OCI-LY7 (cell line): ENCODE data around the gene EEIG2. TPM values are rescaled to one million over a fixed set of nuclear protein-coding genes. Genes with fewer than 3 reads are reported as not detected.

Experiments used
- BruUV-seq: library from RNA; stranded (reverse); fragments of 400-500 nt; replicated peaks from 2 replicates; lab custom pipeline; 2021; lab: Mats Ljungman, UMichigan
- CTCF ChIA-PET: fragments of 300-600 bp; sonication (Branson Sonifier 250); formaldehyde crosslinking; loops from one replicate; lab custom pipeline; 2022; ENCODE audit warnings: antibody characterized with exemption; ENCODE audit not compliant: unreplicated experiment; lab: Charles Lee
- POLR2A ChIA-PET: fragments of 300-600 bp; sonication (Branson Sonifier 250); formaldehyde crosslinking; loops from one replicate; lab custom pipeline; 2022; ENCODE audit warnings: antibody characterized with exemption; lab: Charles Lee
- DNase-seq: peaks from one replicate; pipeline ENCODE4 v3.0.0-alpha.2; 2015; ENCODE audit warnings: low spot score
- H2AFZ ChIP-seq: fragments of 200-600 bp; sonication (generic), shearing (Covaris generic); 2 replicates; pipeline ENCODE4 v1.6.1; 2014; ENCODE audit warnings: mild to moderate bottlenecking, antibody characterized with exemption, low read length, moderate library complexity
- H3K27ac ChIP-seq: fragments of 200-600 bp; sonication (generic); 2 replicates; pipeline ENCODE4 v1.5.1; 2014; ENCODE audit warnings: mixed run types, low read depth, mild to moderate bottlenecking, moderate library complexity, low read length, inconsistent platforms; ENCODE audit not compliant: poor library complexity, severe bottlenecking
- H3K36me3 ChIP-seq: fragments of 200-600 bp; sonication (generic); 2 replicates; pipeline ENCODE4 v1.6.1; 2014; ENCODE audit warnings: mild to moderate bottlenecking, antibody characterized with exemption, low read length, moderate library complexity, mixed read lengths; ENCODE audit not compliant: insufficient read depth
- H3K4me1 ChIP-seq: fragments of 200-600 bp; sonication (generic); 2 replicates; pipeline ENCODE4 v1.5.1; 2014; ENCODE audit warnings: mild to moderate bottlenecking, low read length; ENCODE audit not compliant: insufficient read depth, poor library complexity, severe bottlenecking
- H3K4me2 ChIP-seq: fragments of 200-600 bp; sonication (generic); 2 replicates; pipeline ENCODE4 v1.6.1; 2014; ENCODE audit warnings: mild to moderate bottlenecking, low read length
- H3K4me3 ChIP-seq: fragments of 200-600 bp; sonication (generic); 2 replicates; pipeline ENCODE4 v1.5.1; 2014; ENCODE audit warnings: mild to moderate bottlenecking, low read depth, low read length; ENCODE audit not compliant: poor library complexity, severe bottlenecking
- H3K79me2 ChIP-seq: fragments of 200-600 bp; sonication (generic); 2 replicates; pipeline ENCODE4 v1.6.1; 2016; ENCODE audit warnings: low read depth, mild to moderate bottlenecking, low read length, moderate library complexity, mixed read lengths; ENCODE audit not compliant: insufficient read depth
- H3K9me2 ChIP-seq: fragments of 200-600 bp; sonication (generic); 2 replicates; pipeline ENCODE4 v1.6.1; 2016; ENCODE audit warnings: mild to moderate bottlenecking, low read length, mixed read lengths; ENCODE audit not compliant: insufficient read depth
- H3K9me3 ChIP-seq: fragments of 200-600 bp; sonication (generic); 2 replicates; pipeline ENCODE4 v1.6.1; 2014; ENCODE audit warnings: mild to moderate bottlenecking, mixed run types, low read length, mixed read lengths
- H4K20me1 ChIP-seq: fragments of 200-600 bp; sonication (generic); 2 replicates; pipeline ENCODE4 v1.6.1; 2014; ENCODE audit warnings: mild to moderate bottlenecking, antibody characterized with exemption, low read length, moderate library complexity, mixed read lengths; ENCODE audit not compliant: insufficient read depth
- EZH2phosphoT487 ChIP-seq: fragments of 200-600 bp; sonication (generic); IDR thresholded peaks from 2 replicates; pipeline ENCODE4 v1.6.1; 2018; ENCODE audit warnings: low read depth, borderline replicate concordance, mild to moderate bottlenecking, mixed run types, antibody characterized with exemption, low read length, moderate library complexity, mixed read lengths
- intact Hi-C: fragments of 100-400 bp; cut with micrococcal nuclease; formaldehyde crosslinking; loops from one replicate; pipeline ENCODE4 v1.10.0; 2022; ENCODE audit not compliant: unreplicated experiment
- total RNA-seq, 2 experiments: library from RNA; depleted of rRNA in 1 of 2; stranded (reverse); fragments of >200 nt in 1 of 2; shearing (Covaris generic) in 1 of 2; gene quantifications; 2 replicates each; pipeline ENCODE4 v1.2.3, GENCODE V29; 2014 to 2022
- TF ChIP-seq, protein P1 (sequence below): fragments of 200-600 bp; sonication (generic); conservative IDR thresholded peaks from 2 replicates; pipeline ENCODE4 v1.5.1; 2014; ENCODE audit warnings: mild to moderate bottlenecking, antibody characterized with exemption, low read length, moderate library complexity, mixed read lengths

EEIG2 gene
- total RNA-seq, 2 experiments from 2014 or later, result 23.1 to 24.7 TPM

- TF ChIP-seq, protein P1, sequence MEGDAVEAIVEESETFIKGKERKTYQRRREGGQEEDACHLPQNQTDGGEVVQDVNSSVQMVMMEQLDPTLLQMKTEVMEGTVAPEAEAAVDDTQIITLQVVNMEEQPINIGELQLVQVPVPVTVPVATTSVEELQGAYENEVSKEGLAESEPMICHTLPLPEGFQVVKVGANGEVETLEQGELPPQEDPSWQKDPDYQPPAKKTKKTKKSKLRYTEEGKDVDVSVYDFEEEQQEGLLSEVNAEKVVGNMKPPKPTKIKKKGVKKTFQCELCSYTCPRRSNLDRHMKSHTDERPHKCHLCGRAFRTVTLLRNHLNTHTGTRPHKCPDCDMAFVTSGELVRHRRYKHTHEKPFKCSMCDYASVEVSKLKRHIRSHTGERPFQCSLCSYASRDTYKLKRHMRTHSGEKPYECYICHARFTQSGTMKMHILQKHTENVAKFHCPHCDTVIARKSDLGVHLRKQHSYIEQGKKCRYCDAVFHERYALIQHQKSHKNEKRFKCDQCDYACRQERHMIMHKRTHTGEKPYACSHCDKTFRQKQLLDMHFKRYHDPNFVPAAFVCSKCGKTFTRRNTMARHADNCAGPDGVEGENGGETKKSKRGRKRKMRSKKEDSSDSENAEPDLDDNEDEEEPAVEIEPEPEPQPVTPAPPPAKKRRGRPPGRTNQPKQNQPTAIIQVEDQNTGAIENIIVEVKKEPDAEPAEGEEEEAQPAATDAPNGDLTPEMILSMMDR, result no peak
- no peak for TF ChIP-seq EZH2phosphoT487
Measured at GRCh38 chr1:108600504-108600903, 40.6 kb downstream of the EEIG2 start.

DNA sequence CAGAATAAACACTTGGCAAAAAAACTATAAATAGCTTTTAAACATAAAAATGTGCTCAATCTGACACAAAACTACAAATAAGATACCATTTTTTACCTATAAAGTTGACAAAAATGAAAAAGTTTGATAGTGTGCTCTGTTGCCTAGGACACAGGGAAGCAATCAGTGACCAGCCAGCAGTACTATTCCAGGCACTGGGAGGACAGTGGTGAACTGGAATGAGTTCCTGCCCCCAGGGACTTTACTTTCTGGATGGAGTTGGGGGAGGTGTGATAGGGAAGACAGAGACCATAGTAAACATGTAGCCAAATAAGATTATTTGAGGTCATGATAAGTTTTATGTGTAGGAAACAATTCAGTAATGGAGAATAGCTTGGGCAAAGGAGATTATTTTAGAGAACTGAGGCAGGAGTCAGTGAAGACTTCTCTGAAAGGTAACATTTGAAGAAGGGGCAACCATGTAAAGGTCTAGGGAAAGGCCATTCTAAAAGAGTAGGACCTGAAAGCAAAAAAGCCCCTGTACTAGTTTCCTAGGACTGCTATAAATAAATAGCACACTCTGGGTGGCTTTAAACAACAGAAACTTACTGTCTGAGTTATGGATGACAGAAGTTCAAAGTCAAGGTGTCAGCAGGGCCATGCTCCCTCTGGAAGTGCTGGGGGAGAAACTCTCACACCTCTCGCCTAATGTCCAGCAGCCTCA is 42.0 kb downstream of the EEIG2 start:
- Histone ChIP-seq H3K36me3 (0 out of 2 replicates have a peak, but pooled peaks cover 3% of the 10 kb centered on the region), H2AFZ (no peak overlapping the region), H3K9me2 (no peaks in the 10 kb centered on the region), H4K20me1 (no peaks in the 10 kb centered on the region), H3K4me3 (no peak overlapping the region), H3K4me1 (no peaks in the 10 kb centered on the region), H3K9me3 (no peaks in the 10 kb centered on the region), H3K79me2 (no peaks in the 10 kb centered on the region), H3K27ac (no peak overlapping the region), H3K4me2 (no peak overlapping the region)
- no peak for DNase-seq
- BruUV-seq, result no TSS peak
- CTCF ChIA-PET, result no interaction called here
- intact Hi-C loops, result no loop called here
- no peak for TF ChIP-seq EZH2phosphoT487
- TF ChIP-seq, protein P1, result no peak
- POLR2A ChIA-PET, result no interaction called here

More at GRCh38 chr1:108600504-108600903, 40.6 kb downstream of the EEIG2 start:
- no peak overlapping the region for H3K27ac ChIP-seq
- BruUV-seq, result no TSS peak
- DNase-seq, result no peak
- intact Hi-C loops, result no loop called here
- no peaks in the 10 kb centered on the region for H3K9me2 ChIP-seq
- no peaks in the 10 kb centered on the region for H4K20me1 ChIP-seq
- 0 out of 2 replicates have a peak, but pooled peaks cover 3% of the 10 kb centered on the region for H3K36me3 ChIP-seq
- no peak overlapping the region for H2AFZ ChIP-seq
- H3K9me3 ChIP-seq, result no peaks in the 10 kb centered on the region
- no peak overlapping the region for H3K4me2 ChIP-seq
- no peak overlapping the region for H3K4me3 ChIP-seq
- no peaks in the 10 kb centered on the region for H3K4me1 ChIP-seq
- POLR2A ChIA-PET, result interaction anchor here (0.6 kb wide), 1 partner anchor 1494 kb away, joined by 3 read pairs; no protein-coding TSS in a partner anchor
- H3K79me2 ChIP-seq, result no peaks in the 10 kb centered on the region
- CTCF ChIA-PET, result no interaction called here

GRCh38 chr1:108605633-108606032 is 45.7 kb downstream of the EEIG2 start:
- Histone ChIP-seq H3K4me2 (no peak overlapping the region), H2AFZ (no peak overlapping the region), H4K20me1 (no peaks in the 10 kb centered on the region), H3K9me3 (no peaks in the 10 kb centered on the region), H3K27ac (no peak overlapping the region), H3K9me2 (no peaks in the 10 kb centered on the region), H3K36me3 (0 out of 2 replicates have a peak, but pooled peaks cover 3% of the 10 kb centered on the region), H3K4me1 (no peaks in the 10 kb centered on the region), H3K4me3 (no peak overlapping the region), H3K79me2 (no peaks in the 10 kb centered on the region)
- intact Hi-C loops, result no loop called here
- POLR2A ChIA-PET, result interaction anchor here (0.7 kb wide), 1 partner anchor 10 kb away, joined by 3 read pairs; no protein-coding TSS in a partner anchor
- no peak for TF ChIP-seq EZH2phosphoT487
- TF ChIP-seq, protein P1, result no peak
- no TSS peak for BruUV-seq
- no peak for DNase-seq
- CTCF ChIA-PET, result no interaction called here
